Erythroblast (primary cell): Measurements from ENCODE around the gene SNAPC5.

ENCODE experiments used
- GATA1 ChIP-seq: IDR thresholded peaks from 2 replicates; pipeline ENCODE4 v1.6.1; 2011; ENCODE audit warnings: low read depth, mild to moderate bottlenecking, control low read depth, low read length, moderate library complexity
- POLR2A ChIP-seq: IDR thresholded peaks from 2 replicates; pipeline ENCODE4 v1.6.1; 2011; ENCODE audit warnings: mild to moderate bottlenecking, low read length

DNA sequence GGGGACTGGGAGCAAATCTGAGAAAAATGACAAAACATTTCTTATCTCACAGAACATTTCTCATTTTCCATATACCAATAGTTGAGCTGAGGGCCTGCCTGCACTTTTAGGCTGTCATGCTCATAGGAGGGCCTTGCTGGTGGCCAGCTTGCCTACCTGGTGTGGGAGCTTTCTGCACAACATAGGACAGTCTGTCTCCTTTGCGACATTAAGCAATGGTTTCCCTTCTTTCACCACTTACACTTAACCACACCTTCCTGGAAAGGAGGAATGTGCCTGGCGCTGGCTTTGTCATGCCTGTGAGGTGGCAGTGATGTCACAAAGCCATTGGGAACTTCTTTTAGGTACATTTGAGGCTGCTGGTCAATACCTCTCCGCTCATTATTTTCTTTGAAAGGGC, 5.7 kb downstream of the SNAPC5 start:
- TF ChIP-seq GATA1: no peak
- no peak for TF ChIP-seq POLR2A
